Neuronal stem cell (in vitro differentiated cells): Measurements from ENCODE around the gene RUVBL2.

Experiments used
- DNase-seq: peaks from one replicate; pipeline ENCODE4 v3.0.0-alpha.2; 2013; ENCODE audit warnings: low spot score
- H2AFZ ChIP-seq: one replicate; pipeline ENCODE4 v1.6.1; 2013; ENCODE audit warnings: mild to moderate bottlenecking, low read length, inconsistent platforms
- H2AK5ac ChIP-seq: 2 replicates; pipeline ENCODE4 v1.6.1; 2013; ENCODE audit warnings: low read depth, mild to moderate bottlenecking, inconsistent platforms, low read length, moderate library complexity, mixed read lengths
- H2BK120ac ChIP-seq: 2 replicates; pipeline ENCODE4 v1.6.1; 2013; ENCODE audit warnings: low read depth, mild to moderate bottlenecking, inconsistent platforms, low read length, moderate library complexity, mixed read lengths
- H2BK12ac ChIP-seq: one replicate; pipeline ENCODE4 v1.6.1; 2013; ENCODE audit warnings: low read length, inconsistent platforms
- H2BK15ac ChIP-seq: 2 replicates; pipeline ENCODE4 v1.6.1; 2013; ENCODE audit warnings: mild to moderate bottlenecking, low read length, inconsistent platforms, mixed read lengths
- H2BK5ac ChIP-seq: one replicate; pipeline ENCODE4 v1.6.1; 2013; ENCODE audit warnings: inconsistent platforms, mild to moderate bottlenecking, low read length, moderate library complexity
- H3K14ac ChIP-seq: one replicate; pipeline ENCODE4 v1.6.1; 2013; ENCODE audit warnings: low read length, inconsistent platforms
- H3K18ac ChIP-seq: 2 replicates; pipeline ENCODE4 v1.6.1; 2013; ENCODE audit warnings: low read length, inconsistent platforms
- H3K23ac ChIP-seq: 2 replicates; pipeline ENCODE4 v1.6.1; 2013; ENCODE audit warnings: low read depth, mild to moderate bottlenecking, mixed read lengths, low read length, inconsistent platforms; ENCODE audit not compliant: poor library complexity
- H3K27ac ChIP-seq: replicated peaks from 3 replicates; pipeline ENCODE4 v1.5.1; 2013; ENCODE audit warnings: low read length, inconsistent platforms
- H3K27me3 ChIP-seq, 3 experiments: 2 replicates each; pipeline ENCODE4 v1.6.1; 2013; ENCODE audit warnings: low read length in 3 of 3, mild to moderate bottlenecking in 2 of 3, inconsistent platforms in 1 of 3, low read depth in 1 of 3, mixed read lengths in 1 of 3, moderate library complexity in 1 of 3; ENCODE audit not compliant: control insufficient read depth in 3 of 3, insufficient read depth in 3 of 3
- H3K36me3 ChIP-seq, 2 donors: replicated peaks in 1 of 2; 2 replicates each; pipeline ENCODE4 v1.6.1; 2013; ENCODE audit warnings: low read length in 2 of 2; ENCODE audit not compliant: control insufficient read depth in 2 of 2, insufficient read depth in 2 of 2
- H3K4ac ChIP-seq: 2 replicates; pipeline ENCODE4 v1.6.1; 2013; ENCODE audit warnings: inconsistent platforms, mild to moderate bottlenecking, low read length, moderate library complexity
- H3K4me1 ChIP-seq, 2 donors: 1 replicate in 1 of 2; 2 replicates in 1 of 2; pipeline ENCODE4 v1.6.1; 2013; ENCODE audit warnings: low read length in 2 of 2, low read depth in 1 of 2; ENCODE audit not compliant: control insufficient read depth in 2 of 2, insufficient read depth in 1 of 2
- H3K4me2 ChIP-seq: one replicate; pipeline ENCODE4 v1.6.1; 2013; ENCODE audit warnings: mild to moderate bottlenecking, low read length, inconsistent platforms; ENCODE audit not compliant: insufficient read depth, poor library complexity, severe bottlenecking
- H3K4me3 ChIP-seq, 2 donors: 2 replicates each; pipeline ENCODE4 v1.5.1; 2013; ENCODE audit warnings: low read length in 2 of 2, mild to moderate bottlenecking in 2 of 2, inconsistent platforms in 1 of 2, moderate library complexity in 1 of 2
- H3K79me1 ChIP-seq: one replicate; pipeline ENCODE4 v1.6.1; 2013; ENCODE audit warnings: low read depth, mild to moderate bottlenecking, inconsistent platforms, low read length, moderate library complexity
- H3K9ac ChIP-seq: one replicate; pipeline ENCODE4 v1.6.1; 2013; ENCODE audit warnings: mild to moderate bottlenecking, low read depth, low read length, inconsistent platforms; ENCODE audit not compliant: poor library complexity
- H3K9me3 ChIP-seq, 2 donors: replicated peaks in 1 of 2; 2 replicates each; pipeline versions ENCODE3 to v1.6.1; 2013; ENCODE audit warnings: low read length in 2 of 2, mild to moderate bottlenecking in 2 of 2, inconsistent platforms in 1 of 2, low read depth in 1 of 2, mixed read lengths in 1 of 2, moderate library complexity in 1 of 2; ENCODE audit not compliant: control insufficient read depth in 2 of 2, insufficient read depth in 1 of 2
- H4K8ac ChIP-seq: one replicate; pipeline ENCODE4 v1.6.1; 2013; ENCODE audit warnings: low read depth, mild to moderate bottlenecking, inconsistent platforms, low read length, moderate library complexity
- H4K91ac ChIP-seq: one replicate; pipeline ENCODE4 v1.6.1; 2013; ENCODE audit warnings: low read length, low read depth, mild to moderate bottlenecking, inconsistent platforms; ENCODE audit not compliant: poor library complexity
- WGBS, 2 donors: extraction: QIAGEN DNeasy Blood & Tissue Kit; methylation state at CpG; one replicate each; pipeline ENCODE4 v1.1.7; 2013; ENCODE audit warnings: missing lambda C conversion rate in 2 of 2, mixed read lengths in 1 of 2; ENCODE audit not compliant: insufficient read length in 2 of 2, insufficient replicate concordance in 1 of 2; ENCODE audit errors: extremely low coverage in 2 of 2; 5-methylcytosine and 5-hydroxymethylcytosine counted together

Gene RUVBL2

GRCh38 chr19:48989701-48990291, 3.9 kb upstream of the RUVBL2 start:
- H3K27ac ChIP-seq, result no peak overlapping the region
- no peak overlapping the region for H3K9ac ChIP-seq
- H3K4me2 ChIP-seq, result no peak overlapping the region
- H4K8ac ChIP-seq, result no peak overlapping the region
- no peak for DNase-seq
- no peak overlapping the region for H4K91ac ChIP-seq
- no peak overlapping the region for H2BK15ac ChIP-seq
- no peaks in the 10 kb centered on the region for H3K9me3 ChIP-seq
- H3K18ac ChIP-seq, result no peak overlapping the region
- H2AK5ac ChIP-seq, result no peak overlapping the region
- no peak overlapping the region for H2BK5ac ChIP-seq
- H3K4me3 ChIP-seq, result no peak overlapping the region
- H2BK12ac ChIP-seq, result no peak overlapping the region
- H2BK120ac ChIP-seq, result no peak overlapping the region
- H3K27me3 ChIP-seq, result no peaks in the 10 kb centered on the region
- H3K23ac ChIP-seq, result peak overlapping the region; percentile 26
- H3K36me3 ChIP-seq, result peaks cover 20 to 46% of the 10 kb centered on the region in 2 donors
- WGBS, 2 donors, result no CpG with 5 or more reads among the region's 17 CpGs
- no peak overlapping the region for H2AFZ ChIP-seq
- peaks cover 11% of the 10 kb centered on the region for H3K79me1 ChIP-seq
- peaks cover 5 to 11% of the 10 kb centered on the region in 2 donors for H3K4me1 ChIP-seq
- H3K14ac ChIP-seq, result no peak overlapping the region
- no peak overlapping the region for H3K4ac ChIP-seq

- H4K8ac ChIP-seq, result no peak overlapping the region
- no peak overlapping the region for H2AK5ac ChIP-seq
- H3K9ac ChIP-seq, result no peak overlapping the region
- no peak overlapping the region for H2BK120ac ChIP-seq
- no peak overlapping the region for H4K91ac ChIP-seq
- no peak overlapping the region for H3K4me3 ChIP-seq
- no peak overlapping the region for H3K14ac ChIP-seq
- H2AFZ ChIP-seq, result no peak overlapping the region
- no peak overlapping the region for H3K18ac ChIP-seq
- H3K36me3 ChIP-seq, result peaks cover 14 to 40% of the 10 kb centered on the region in 2 donors
- H2BK5ac ChIP-seq, result no peak overlapping the region
- peaks cover 7 to 14% of the 10 kb centered on the region in 2 donors for H3K4me1 ChIP-seq
- no peak overlapping the region for H3K4me2 ChIP-seq
- H3K4ac ChIP-seq, result no peak overlapping the region
- H3K23ac ChIP-seq, result no peak overlapping the region
- DNase-seq, result no peak
- no CpG with 5 or more reads among the region's 4 CpGs for WGBS, 2 donors
- no peak overlapping the region for H2BK12ac ChIP-seq
- no peaks in the 10 kb centered on the region for H3K9me3 ChIP-seq
- H3K79me1 ChIP-seq, result peaks cover 11% of the 10 kb centered on the region
- H3K27ac ChIP-seq, result no peak overlapping the region
- H3K27me3 ChIP-seq, result no peaks in the 10 kb centered on the region
- H2BK15ac ChIP-seq, result no peak overlapping the region
These were observed 3.3 kb upstream of the RUVBL2 start for GRCh38 chr19:48990400-48990799.

GRCh38 chr19:48991011-48991609, 2.6 kb upstream of the RUVBL2 start:
- H2BK5ac ChIP-seq, result no peak overlapping the region
- H2AK5ac ChIP-seq, result peak overlapping the region; percentile 29
- H3K4ac ChIP-seq, result no peak overlapping the region
- no peaks in the 10 kb centered on the region for H3K27me3 ChIP-seq
- WGBS, 2 donors, result no CpG with 5 or more reads among the region's 22 CpGs
- peak overlapping the region; percentile 72 for H3K9ac ChIP-seq
- H4K8ac ChIP-seq, result no peak overlapping the region
- DNase-seq, result no peak
- peaks cover 9 to 33% of the 10 kb centered on the region in 2 donors for H3K36me3 ChIP-seq
- peak overlapping the region in 1 of 2 donors; percentile 60 for H3K4me3 ChIP-seq
- H3K23ac ChIP-seq, result peak overlapping the region; percentile 69
- H3K79me1 ChIP-seq, result peaks cover 11% of the 10 kb centered on the region
- peak overlapping the region; percentile 50 for H2BK120ac ChIP-seq
- H3K9me3 ChIP-seq, result no peaks in the 10 kb centered on the region
- H3K4me1 ChIP-seq, result peaks cover 7 to 14% of the 10 kb centered on the region in 2 donors
- H2BK15ac ChIP-seq, result no peak overlapping the region
- H3K4me2 ChIP-seq, result no peak overlapping the region
- no peak overlapping the region for H3K18ac ChIP-seq
- no peak overlapping the region for H3K27ac ChIP-seq
- no peak overlapping the region for H2BK12ac ChIP-seq
- H2AFZ ChIP-seq, result no peak overlapping the region
- no peak overlapping the region for H3K14ac ChIP-seq
- no peak overlapping the region for H4K91ac ChIP-seq

- Histone ChIP-seq H2AK5ac (peak overlapping the region; percentile 29), H3K79me1 (peaks cover 12% of the 10 kb centered on the region), H2BK12ac (no peak overlapping the region), H3K9ac (no peak overlapping the region), H2BK15ac (no peak overlapping the region), H4K8ac (no peak overlapping the region), H3K23ac (no peak overlapping the region), H3K4me1 (peaks cover 7 to 14% of the 10 kb centered on the region in 2 donors), H3K4me2 (peak overlapping the region; percentile 65), H3K14ac (no peak overlapping the region), H3K18ac (peak overlapping the region; percentile 21), H3K27ac (peak overlapping the region; percentile 52), H3K4ac (no peak overlapping the region), H4K91ac (no peak overlapping the region), H3K36me3 (peaks cover 9 to 26% of the 10 kb centered on the region in 2 donors), H3K9me3 (no peaks in the 10 kb centered on the region), H3K27me3 (no peaks in the 10 kb centered on the region), H2BK5ac (no peak overlapping the region), H2AFZ (peak overlapping the region; percentile 78), H2BK120ac (no peak overlapping the region), H3K4me3 (peak overlapping the region; percentile 60 to 85)
- DNase-seq, result no peak
- no CpG with 5 or more reads among the region's 8 CpGs for WGBS, 2 donors
These were observed 1.7 kb upstream of the RUVBL2 start for GRCh38 chr19:48991873-48992580.
